ENCODE measurements around the gene YBX2.

GRCh38 chr17:7281953-7282751 is 12.3 kb downstream of the YBX2 start:
- TF ChIP-seq CTCF (IDR thresholded peaks at IDR 0.05) (no peak), POLR2A (IDR thresholded peaks at IDR 0.05) (no peak)

Data from thyroid gland (tissue), 4 donors.